Gastrocnemius medialis (tissue), 4 donors: ENCODE measurements around the gene RTN4RL1.

Experiments used
- POLR2A ChIP-seq, 2 donors: fragments of 450-650 bp; IDR thresholded peaks; one replicate each; pipeline ENCODE4 v1.6.1; 2017; ENCODE audit warnings: antibody characterized with exemption in 2 of 2, mild to moderate bottlenecking in 2 of 2, moderate library complexity in 2 of 2
- TF ChIP-seq, protein P1 (sequence below), 5 experiments: fragments of 450-650 bp in 3 of 5; fragments of 200-600 bp in 2 of 5; sonication (generic) in 2 of 5; IDR thresholded peaks in 4 of 5; conservative IDR thresholded peaks in 1 of 5; 1 replicate in 4 of 5; 2 replicates in 1 of 5; pipeline ENCODE4 v1.5.1; 2016 to 2019; ENCODE audit warnings: antibody characterized with exemption in 5 of 5, mild to moderate bottlenecking in 3 of 5, moderate library complexity in 3 of 5

- TF ChIP-seq, protein P1, sequence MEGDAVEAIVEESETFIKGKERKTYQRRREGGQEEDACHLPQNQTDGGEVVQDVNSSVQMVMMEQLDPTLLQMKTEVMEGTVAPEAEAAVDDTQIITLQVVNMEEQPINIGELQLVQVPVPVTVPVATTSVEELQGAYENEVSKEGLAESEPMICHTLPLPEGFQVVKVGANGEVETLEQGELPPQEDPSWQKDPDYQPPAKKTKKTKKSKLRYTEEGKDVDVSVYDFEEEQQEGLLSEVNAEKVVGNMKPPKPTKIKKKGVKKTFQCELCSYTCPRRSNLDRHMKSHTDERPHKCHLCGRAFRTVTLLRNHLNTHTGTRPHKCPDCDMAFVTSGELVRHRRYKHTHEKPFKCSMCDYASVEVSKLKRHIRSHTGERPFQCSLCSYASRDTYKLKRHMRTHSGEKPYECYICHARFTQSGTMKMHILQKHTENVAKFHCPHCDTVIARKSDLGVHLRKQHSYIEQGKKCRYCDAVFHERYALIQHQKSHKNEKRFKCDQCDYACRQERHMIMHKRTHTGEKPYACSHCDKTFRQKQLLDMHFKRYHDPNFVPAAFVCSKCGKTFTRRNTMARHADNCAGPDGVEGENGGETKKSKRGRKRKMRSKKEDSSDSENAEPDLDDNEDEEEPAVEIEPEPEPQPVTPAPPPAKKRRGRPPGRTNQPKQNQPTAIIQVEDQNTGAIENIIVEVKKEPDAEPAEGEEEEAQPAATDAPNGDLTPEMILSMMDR (IDR thresholded peaks at IDR 0.05 in 4 of 5, conservative IDR thresholded peaks at IDR 0.05 in 1 of 5) = peak in 2 of 5 experiments; percentile 16 to 30
- TF ChIP-seq POLR2A (IDR thresholded peaks at IDR 0.05) = no peak
These were observed 125.6 kb downstream of the RTN4RL1 start for GRCh38 chr17:1899403-1900000.
